HG02852 (cell line): ENCODE data around the gene TNRC6A.

ENCODE experiments used
- ATAC-seq: cut with Tn5 transposase; IDR thresholded peaks from one replicate; pipeline ENCODE4 v1.9.1; 2021; ENCODE audit warnings: mild to moderate bottlenecking, moderate library complexity; ENCODE audit not compliant: unreplicated experiment

The TNRC6A gene

DNA sequence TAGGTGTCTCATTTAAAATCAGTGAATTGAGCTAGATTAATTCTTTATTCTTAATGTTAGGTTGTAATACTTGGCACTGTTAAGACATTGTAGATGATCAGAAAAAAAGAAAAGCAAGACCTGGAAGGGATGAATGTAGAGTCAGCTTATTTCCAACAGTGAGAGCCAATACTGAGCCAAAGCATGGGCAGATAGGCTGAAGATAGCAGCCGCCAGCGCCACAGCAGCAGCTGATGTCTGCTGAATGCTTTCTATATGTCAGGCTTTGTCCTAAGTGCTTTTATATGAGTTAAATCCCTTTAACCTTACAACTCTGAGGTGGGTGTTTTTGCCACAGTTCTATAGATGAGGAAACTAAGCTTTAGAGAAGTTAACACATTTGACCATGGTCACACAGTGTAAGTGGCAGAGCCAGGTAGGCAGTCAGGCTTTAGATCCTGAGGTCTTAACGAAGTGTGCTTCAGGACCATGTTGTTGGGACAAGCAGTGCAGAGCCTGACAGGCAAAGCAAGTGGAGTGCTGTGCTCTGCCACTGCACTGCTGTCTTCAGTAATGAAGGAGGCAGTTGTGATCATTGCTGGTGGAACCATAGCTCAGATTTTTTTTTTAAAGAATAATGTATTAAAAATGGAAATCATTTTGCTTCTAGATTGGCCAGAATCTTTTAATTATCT is 25.9 kb downstream of the TNRC6A start:
- ATAC-seq, result no peak

DNA sequence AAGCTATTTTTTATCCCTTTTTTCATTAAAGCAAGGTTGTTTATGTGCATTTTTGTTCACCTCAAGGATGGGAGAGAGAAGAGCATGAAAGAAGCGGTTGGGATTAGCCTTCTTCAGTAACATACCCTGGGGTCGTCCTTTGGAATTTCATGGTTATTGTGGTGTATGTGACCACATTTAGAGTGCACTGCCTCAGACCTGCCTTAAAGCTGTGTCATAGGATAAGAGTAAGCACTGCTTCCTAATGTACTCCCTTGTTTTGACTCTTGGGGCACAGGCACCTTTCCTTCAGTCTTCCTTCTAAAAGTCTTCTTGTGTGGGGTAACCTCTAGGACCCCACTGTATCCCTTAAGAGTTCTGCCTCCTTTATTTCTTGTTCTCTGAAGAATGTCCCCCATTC is 28.9 kb downstream of the TNRC6A start:
- ATAC-seq, result no peak

DNA sequence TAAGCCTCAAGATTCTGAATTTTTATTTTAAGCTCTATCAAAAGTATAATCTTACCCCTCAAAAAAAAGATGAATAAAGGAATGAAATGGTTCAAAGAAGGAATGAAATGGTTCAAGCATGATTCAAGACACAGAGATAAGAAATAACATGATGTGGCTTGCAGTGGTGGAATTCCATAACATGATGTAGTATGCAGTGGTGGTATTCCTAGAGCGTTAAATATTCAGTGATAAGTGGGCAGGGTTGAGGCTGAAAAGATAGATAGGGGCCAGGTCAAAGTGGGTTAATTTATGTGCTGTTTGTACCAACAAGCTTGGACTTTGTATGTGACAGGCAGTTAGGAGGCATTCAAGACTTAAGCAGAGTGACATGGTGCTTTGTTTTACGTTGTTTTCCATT is 29.6 kb downstream of the TNRC6A start:
- no peak for ATAC-seq

DNA sequence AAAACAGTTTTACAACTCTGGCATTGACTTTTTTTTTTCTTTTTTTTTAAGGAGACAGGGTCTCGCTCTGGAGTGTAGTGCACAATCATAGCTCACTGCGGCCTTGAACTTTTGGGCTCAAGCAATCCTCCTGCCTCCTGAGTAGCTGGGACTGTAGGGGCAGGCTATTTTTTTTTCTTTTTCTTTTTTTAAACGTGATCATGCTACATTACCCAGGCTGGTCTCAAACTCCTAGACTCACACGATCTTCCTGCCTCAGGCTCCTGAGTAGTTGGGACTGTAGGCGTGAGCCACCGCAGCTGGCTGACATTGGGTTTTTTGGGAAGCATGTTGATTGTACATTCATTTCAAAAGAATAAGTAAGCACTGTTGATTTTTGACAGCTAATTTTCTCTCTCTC is 32.1 kb downstream of the TNRC6A start:
- no peak for ATAC-seq

DNA sequence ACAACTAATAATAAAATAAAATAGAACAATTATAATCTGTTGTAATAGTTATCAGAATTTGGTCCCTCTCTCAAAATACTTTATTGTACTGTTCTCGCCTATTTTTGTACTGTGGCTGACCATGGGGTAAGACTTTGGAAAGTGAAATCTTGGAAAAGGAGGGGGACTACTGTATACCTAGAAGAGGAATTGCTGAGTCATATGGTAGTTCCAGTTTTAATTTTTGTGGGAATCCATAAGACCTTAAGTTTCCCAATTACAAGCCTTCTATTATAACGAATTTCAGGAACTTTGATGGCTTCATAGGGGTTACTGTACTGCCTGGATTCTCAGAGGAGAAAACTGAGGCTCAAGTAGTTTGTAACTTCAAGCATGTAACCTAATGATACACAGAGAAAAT is 35.5 kb downstream of the TNRC6A start:
- no peak for ATAC-seq

DNA sequence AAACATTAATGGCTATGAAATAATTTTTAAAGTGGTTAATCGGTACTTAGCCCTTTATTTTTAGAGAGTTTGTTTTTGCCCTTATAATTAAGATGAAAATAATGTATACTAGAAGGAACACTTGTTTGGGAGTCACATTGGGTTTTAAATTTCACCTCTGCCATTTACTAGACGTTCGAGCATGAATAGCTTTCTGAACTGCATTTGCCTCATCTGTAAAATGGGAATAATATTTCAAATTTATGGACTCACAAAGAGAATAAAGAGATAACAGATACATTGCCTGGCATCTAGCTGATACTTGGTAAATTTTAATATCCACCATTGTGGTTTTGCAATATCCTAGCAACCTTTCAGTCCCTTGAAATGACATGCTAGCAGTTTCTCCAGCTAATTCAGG is 36.6 kb downstream of the TNRC6A start:
- ATAC-seq, result no peak

DNA sequence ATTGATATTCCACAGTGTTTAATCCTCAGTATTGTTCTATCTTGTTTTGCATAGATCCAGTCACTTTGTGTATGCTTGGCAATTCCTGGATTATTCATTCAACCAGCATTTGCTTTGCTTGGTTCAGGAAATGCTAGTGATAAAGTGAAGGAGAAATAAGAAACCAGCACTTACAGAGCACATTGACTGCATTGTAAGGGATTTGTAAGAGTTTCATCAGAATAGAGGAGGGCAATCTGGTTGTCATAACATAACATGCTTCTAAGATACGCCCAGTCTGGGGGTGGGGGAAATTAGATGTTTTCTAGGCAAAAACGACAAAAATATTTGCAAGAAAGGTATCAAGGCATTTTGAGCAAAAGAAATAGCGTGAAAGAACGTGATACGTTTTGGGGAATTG is 40.4 kb downstream of the TNRC6A start:
- no peak for ATAC-seq

DNA sequence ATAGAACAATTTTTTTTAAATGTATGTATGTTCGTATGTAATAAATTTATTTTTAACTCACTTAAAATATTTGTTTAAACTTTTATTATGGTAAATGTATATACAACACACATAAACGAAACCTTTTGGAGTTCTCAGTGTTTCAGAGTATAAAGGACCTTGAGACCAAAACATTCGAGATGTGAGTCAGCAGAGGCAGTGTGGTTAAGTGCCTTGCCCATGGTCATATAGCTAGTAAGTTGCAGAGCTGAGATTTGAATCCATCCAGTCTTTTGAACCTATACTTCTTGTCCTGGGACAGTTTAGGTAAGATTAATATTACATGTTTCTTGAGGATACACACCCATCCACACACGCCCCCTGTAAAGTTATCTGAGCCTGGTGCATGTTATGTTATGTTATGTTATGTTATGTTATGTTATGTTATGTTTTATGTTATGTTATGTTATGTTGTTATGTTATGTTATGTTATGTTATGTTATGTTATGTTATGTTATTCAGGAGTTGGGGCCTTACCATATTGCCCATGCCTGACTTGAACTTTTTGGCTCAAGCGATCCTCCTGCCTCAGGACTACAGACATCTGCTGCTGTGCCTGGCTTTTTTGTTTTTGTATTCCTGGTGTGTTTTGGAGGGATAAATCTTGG is 41.8 kb downstream of the TNRC6A start:
- no peak for ATAC-seq

DNA sequence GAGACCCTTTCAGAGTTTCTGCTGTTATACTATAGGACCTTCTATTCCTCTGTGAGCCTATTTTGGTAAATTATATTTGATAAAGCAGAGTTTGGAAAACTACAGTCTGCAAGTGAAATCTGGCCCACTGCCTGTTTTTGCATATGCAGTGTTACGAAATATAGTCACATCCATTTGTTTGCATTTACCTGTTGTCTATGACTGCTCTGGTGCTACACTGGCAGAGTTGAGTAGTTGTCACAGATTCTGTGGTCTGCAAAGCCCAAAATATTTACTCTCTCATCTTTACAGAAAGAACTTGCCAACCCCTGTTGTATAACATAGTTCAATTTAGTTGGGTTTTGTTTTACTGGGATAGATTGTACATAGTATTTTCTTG is 42.3 kb downstream of the TNRC6A start:
- no peak for ATAC-seq

DNA sequence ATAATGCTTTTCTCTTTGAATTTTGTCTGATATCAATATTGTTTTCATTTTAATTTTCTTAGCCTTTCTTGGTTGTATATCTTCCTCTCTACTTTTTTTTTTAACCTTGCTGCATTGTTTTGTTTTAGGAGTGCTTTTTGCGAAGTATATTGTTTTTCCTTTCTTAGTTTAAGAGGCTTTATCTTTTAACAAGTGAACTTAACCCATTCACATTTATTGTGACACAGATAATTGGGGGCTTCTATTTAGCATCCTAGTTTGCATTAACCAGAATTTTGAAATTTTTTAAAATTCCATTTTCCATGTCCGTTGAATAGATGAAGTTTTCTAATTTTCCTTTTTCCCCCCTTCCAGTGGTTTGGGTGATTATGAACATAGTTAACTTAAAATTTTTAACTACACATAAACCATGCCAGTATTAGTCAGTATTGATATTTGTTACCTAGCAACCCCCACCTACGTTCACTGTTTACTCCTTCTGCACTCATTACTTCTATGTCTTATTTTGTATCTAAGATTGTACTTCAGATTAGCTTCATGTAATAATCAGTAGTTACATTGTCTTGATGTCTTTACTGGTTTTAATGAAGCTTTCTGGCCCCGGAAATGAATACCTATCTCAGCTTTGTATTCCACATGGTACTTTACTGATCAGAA is 44.4 kb downstream of the TNRC6A start:
- ATAC-seq, result no peak

DNA sequence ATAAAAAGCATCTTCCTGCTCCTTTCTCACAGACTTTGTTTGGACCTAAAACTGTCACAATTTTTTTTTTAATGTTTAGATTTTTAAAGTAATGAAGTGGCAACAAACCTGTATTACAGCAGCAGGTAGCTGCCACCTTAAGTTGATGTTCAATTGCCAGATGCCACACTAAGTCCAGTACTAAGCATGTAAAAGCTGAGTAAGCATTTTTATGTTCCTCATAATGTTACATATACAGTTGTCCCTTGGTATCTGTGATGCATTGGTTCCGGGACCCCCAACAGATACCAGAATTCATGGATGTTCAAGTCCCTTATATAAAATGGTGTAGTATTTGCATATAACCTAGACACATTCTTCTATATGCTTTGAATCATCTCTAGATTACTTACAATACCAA is 45.1 kb downstream of the TNRC6A start:
- no peak for ATAC-seq

DNA sequence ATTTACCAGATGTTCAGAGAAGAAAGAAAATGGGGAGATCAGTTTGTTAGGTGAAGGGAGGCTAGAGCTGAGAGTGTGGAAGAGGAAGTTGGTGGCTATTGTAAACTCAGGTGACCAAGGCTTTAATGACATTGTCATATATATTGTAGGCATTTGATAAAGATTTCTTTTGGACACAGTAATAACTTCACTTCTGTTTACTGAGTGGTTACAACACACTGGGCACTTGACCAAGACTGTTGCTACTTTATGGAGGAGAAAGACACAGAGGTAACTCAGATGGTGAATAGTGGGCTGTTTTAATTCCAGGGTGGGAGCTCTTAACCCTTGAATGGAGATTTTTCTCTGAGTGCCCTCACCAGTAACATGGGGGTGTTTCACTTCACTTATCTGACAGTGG is 46.0 kb downstream of the TNRC6A start:
- no peak for ATAC-seq

DNA sequence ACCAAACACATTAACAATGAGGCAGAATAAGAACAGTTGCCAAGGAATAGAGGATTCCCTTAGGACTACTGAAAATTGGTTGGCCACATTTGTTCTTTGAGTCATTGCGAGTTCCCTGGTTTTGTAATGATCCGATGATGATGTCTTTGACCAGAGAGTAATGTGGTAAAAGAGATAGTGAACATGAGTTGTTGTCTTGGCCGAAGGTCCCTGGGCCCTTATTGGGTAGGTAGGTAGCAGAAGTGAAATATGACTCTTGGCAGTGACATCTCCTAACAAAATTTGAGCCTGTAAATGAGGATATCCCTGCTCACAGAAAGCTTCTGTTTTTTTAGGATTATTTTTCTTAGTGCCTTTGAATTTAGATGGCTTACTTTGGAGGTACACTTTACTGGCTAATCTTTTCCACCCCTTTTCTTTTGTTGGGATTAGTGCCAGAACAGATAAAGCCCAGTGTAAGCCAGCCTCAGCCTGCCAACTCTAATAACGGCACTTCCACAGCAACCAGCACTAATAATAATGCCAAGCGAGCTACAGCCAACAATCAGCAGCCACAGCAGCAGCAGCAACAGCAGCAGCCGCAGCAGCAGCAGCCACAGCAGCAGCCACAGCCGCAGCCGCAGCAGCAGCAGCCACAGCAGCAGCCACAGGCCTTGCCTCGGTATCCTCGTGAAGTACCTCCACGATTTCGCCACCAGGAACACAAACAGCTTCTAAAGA is 47.2 kb downstream of the TNRC6A start:
- ATAC-seq, result no peak

DNA sequence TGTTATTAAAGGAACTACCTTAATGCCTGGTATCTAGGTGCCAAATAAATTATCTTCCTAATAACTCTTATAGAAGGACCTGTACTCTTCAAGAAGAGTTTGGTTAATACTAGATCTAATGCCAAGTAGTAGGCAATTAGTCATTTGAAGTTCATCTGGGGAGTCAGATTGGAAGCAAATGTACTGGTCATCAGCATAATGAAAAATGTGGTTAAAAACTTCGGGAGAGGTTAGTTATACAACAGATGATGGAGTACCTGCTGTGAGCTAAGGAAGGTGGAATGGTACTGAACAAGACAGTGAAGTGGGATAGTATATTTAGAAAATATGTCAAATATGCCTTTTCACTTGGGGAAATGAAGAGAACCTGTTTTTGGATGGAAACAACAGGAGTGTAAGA is 49.2 kb downstream of the TNRC6A start:
- no peak for ATAC-seq

DNA sequence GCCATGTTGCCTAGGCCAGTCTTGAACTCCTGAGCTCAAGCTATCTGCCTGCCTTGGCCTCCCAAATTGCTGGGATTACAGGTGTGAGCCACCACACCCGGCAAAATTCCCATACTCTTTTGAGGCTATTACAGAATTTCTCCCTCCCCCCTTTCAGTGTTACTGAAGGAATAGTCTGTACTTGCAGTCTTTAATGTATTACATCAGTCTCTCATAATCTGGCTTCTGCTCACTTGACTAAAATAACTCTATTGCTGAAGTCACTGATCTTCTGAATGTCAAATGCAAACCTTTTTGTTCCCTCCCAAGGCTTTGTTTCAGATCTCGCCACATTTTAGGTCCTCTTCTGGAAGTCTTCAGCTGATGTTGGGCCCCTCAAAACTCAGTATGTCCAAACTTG is 51.8 kb downstream of the TNRC6A start:
- ATAC-seq, result no peak

DNA sequence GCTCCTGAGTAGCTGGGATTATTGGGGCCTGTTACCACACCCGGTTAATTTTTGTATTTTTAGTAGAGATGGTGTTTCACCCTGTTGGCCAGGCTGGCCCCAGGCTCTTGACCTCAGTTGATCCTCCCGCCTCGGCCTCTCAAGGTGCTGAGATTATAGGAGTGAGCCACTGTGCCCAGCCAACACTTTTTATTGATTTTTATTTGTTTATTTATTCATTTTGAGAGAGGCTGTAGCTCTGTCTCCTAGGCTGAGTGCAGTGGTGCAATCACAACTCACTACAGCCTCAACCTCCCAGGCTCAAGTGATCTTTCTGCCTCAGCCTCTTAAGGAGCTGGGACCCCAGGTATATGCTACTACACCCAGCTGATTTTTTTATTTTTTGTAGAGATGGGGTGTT is 54.7 kb downstream of the TNRC6A start:
- ATAC-seq, result no peak

DNA sequence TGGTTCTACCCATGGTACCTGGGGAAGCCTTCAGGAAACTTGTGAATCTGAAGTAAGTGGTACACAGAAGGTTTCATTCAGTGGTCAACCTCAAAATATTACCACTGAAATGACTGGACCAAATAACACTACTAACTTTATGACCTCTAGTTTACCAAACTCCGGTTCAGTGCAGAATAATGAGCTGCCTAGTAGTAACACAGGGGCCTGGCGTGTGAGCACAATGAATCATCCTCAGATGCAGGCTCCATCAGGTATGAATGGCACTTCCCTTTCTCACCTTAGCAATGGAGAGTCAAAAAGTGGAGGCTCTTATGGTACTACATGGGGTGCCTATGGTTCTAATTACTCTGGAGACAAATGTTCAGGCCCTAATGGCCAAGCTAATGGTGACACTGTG is 60.4 kb downstream of the TNRC6A start:
- no peak for ATAC-seq

DNA sequence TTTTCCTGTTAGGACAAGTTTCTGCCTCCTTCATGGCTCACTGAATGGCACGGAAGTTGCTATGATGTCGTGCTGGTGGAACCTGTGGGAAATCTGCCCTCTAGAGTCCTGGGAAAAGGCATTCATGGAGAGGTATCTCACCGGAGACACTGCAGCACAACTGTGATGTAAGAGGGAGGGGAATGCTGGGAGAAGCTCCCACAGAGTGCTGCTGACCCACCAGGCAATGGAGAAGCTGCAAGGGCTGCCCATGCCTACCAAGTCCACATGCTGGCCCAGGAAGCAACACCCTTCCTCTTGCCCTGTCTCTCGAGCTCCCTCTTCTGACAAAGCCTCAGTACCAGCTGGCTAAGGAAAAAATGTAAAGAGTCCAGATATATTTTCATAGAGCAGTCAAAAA is 71.1 kb downstream of the TNRC6A start:
- ATAC-seq, result no peak

DNA sequence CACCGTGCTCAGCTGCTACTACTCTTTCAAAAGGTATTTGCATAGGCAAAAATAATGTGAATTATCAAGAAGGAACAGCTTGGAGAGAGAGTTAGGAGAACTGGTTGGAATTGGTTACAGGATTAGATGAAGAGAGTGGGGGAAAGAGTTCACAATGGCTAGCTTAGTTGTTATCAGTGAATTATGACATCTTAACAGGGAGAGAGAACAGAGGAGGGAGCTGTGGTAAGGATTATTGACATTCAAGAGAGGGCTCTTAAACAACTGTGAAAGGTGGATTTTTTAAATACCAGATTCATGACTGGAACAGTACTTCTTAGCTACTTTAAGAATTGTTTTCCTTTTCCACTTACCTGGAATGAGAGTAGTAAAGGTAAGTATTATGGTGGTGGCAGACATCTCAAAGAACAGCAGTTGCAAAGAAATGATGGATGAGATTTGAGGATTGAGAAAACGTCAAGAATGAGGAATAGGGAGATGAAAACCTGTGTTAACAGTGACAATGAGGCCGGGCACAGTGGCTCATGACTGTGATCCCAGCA is 72.4 kb downstream of the TNRC6A start:
- ATAC-seq, result no peak

DNA sequence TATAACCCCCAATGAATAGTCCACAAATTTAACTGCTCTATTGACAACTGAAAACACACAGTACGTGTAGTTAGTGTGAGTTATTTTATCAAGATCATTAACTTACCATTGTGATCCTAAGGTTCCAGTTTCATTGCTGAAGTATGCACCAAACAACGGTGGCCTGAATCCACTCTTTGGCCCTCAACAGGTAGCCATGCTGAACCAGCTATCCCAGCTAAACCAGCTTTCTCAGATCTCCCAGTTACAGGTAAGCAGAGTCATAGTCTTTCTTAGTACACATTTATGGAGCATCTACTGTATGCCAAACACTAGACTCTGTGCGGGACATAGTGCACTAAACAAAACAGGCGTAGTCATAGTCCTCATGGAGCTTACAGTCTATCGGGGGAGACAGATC is 76.0 kb downstream of the TNRC6A start:
- ATAC-seq, result no peak

DNA sequence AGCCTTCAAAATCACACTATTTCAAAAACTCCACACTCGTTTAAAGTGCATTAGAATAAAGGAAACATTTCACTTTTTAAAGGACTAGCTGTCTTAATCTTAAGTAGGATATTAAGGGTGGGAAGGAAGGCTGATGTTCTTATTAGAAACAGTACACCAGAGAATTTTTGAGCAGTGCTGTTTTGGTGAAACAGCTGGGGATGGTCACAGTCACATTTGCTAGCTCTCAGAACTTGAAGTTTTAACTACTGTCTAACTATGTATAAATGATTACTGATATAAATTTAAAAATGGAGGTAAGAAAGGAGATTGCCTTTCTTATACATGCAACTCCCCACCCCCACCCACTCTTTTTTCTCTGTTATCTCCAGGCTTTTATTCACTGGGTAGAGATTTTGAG is 77.8 kb downstream of the TNRC6A start:
- ATAC-seq, result no peak
